MCF 10A (cell line): ENCODE measurements around the gene STIM2. TPM values are rescaled to one million over a fixed set of nuclear protein-coding genes. Genes with fewer than 3 reads are reported as not detected.

Experiments used
- BruUV-seq: library from RNA; stranded (reverse); fragments of 400-500 nt; replicated peaks from 2 replicates; lab custom pipeline; 2021; lab: Mats Ljungman, UMichigan
- CTCF ChIA-PET: fragments of 300-600 bp; sonication (Branson Sonifier 250); formaldehyde crosslinking; extraction: SDS; loops from one replicate; lab custom pipeline; 2021; ENCODE audit warnings: antibody characterized with exemption, inconsistent platforms; lab: Yijun Ruan, JAX
- POLR2A ChIA-PET: fragments of 300-600, 350-650 bp; sonication (Branson Sonifier 250); formaldehyde crosslinking; extraction: SDS; loops from one replicate; lab custom pipeline; 2020; ENCODE audit warnings: antibody characterized with exemption, inconsistent platforms; lab: Yijun Ruan, JAX
- DNase-seq: peaks from one replicate; pipeline ENCODE4 v3.0.0-alpha.2; 2018; ENCODE audit not compliant: unreplicated experiment
- H3K27ac Mint-ChIP-seq: one replicate; pipeline ENCODE4 v1.8.0; 2022; ENCODE audit warnings: mild to moderate bottlenecking, low read depth, mixed read lengths; ENCODE audit not compliant: unreplicated experiment
- H3K27me3 Mint-ChIP-seq: one replicate; pipeline ENCODE4 v1.8.0; 2022; ENCODE audit warnings: mixed read lengths; ENCODE audit not compliant: insufficient read depth, unreplicated experiment
- H3K36me3 Mint-ChIP-seq: one replicate; pipeline ENCODE4 v1.8.0; 2022; ENCODE audit warnings: mild to moderate bottlenecking, moderate library complexity, mixed read lengths; ENCODE audit not compliant: insufficient read depth, unreplicated experiment
- H3K4me1 Mint-ChIP-seq: one replicate; pipeline ENCODE4 v1.8.0; 2022; ENCODE audit warnings: mixed read lengths; ENCODE audit not compliant: insufficient read depth, unreplicated experiment
- H3K4me3 Mint-ChIP-seq: one replicate; pipeline ENCODE4 v1.8.0; 2022; ENCODE audit warnings: mild to moderate bottlenecking, moderate library complexity, mixed read lengths; ENCODE audit not compliant: unreplicated experiment
- H3K9me3 Mint-ChIP-seq: one replicate; pipeline ENCODE4 v1.8.0; 2022; ENCODE audit warnings: mixed read lengths; ENCODE audit not compliant: unreplicated experiment
- CTCF ChIP-seq: fragments of 200-600 bp; IDR thresholded peaks from one replicate; pipeline ENCODE4 v1.8.0; 2022; ENCODE audit warnings: antibody characterized with exemption, mild to moderate bottlenecking; ENCODE audit not compliant: unreplicated experiment
- intact Hi-C: fragments of 100-400 bp; cut with micrococcal nuclease; formaldehyde crosslinking; loops from 2 replicates; pipeline ENCODE4 v1.14.1; 2022
- total RNA-seq: library from RNA; stranded (reverse); gene quantifications from 2 replicates; pipeline ENCODE4 v1.2.3, GENCODE V29; 2022

The STIM2 gene
- total RNA-seq, 1 experiment from 2014 or later = 18.5 TPM

DNA sequence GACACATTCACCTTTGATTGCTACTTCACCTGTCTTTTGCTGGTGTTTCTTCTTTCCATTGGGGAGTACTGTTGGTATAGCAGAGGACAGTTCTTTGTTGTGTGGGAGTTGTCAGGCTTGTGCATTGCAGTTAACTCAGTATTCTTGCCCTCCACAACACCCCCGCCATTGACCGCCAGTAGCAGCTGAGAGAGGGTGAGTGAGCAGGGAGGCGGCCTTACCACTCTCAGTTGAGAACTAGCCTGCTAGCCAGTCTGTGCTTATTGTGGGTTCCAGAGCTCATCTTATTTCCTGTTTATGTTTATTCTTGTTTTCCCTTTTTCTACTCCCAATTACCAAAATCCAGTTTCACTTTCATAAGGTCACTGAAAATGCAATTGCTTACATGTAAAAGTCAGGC lies 52.2 kb downstream of the STIM2 start:
- Mint-ChIP-seq H3K36me3 (no peaks in the 10 kb centered on the region), H3K4me3 (no peak overlapping the region), H3K4me1 (peaks cover 10% of the 10 kb centered on the region), H3K9me3 (no peaks in the 10 kb centered on the region), H3K27ac (no peak overlapping the region), H3K27me3 (no peaks in the 10 kb centered on the region)
- no TSS peak for BruUV-seq
- CTCF ChIA-PET = no interaction called here
- POLR2A ChIA-PET = no interaction called here
- no peak for DNase-seq
- TF ChIP-seq CTCF = no peak
- intact Hi-C loops = no loop called here

GRCh38 chr4:26916195-26916594 lies 55.6 kb downstream of the STIM2 start:
- TF ChIP-seq CTCF = no peak
- POLR2A ChIA-PET = interaction anchor here (0.8 kb wide), 1 partner anchor 35 kb away, joined by 3 read pairs; no protein-coding TSS in a partner anchor

GRCh38 chr4:26930964-26931363 lies 70.3 kb downstream of the STIM2 start:
- no TSS peak for BruUV-seq
- intact Hi-C loops = no loop called here
- Mint-ChIP-seq H3K36me3 (no peaks in the 10 kb centered on the region), H3K27ac (no peak overlapping the region), H3K4me3 (no peak overlapping the region), H3K4me1 (no peaks in the 10 kb centered on the region), H3K9me3 (no peaks in the 10 kb centered on the region), H3K27me3 (no peaks in the 10 kb centered on the region)
- no peak for DNase-seq
- no peak for TF ChIP-seq CTCF
- ChIA-PET CTCF (interaction anchor here (0.6 kb wide), 2 partner anchors 31 to 126 kb away, joined by 3 read pairs; no protein-coding TSS in a partner anchor), POLR2A (interaction anchor here (0.6 to 0.7 kb wide), 2 partner anchors 36 to 69 kb away, joined by 3 read pairs; no protein-coding TSS in a partner anchor)

More at GRCh38 chr4:26916195-26916594, 55.6 kb downstream of the STIM2 start:
- Mint-ChIP-seq H3K4me3 (no peak overlapping the region), H3K36me3 (peaks cover 13% of the 10 kb centered on the region), H3K4me1 (peaks cover 10% of the 10 kb centered on the region), H3K9me3 (no peaks in the 10 kb centered on the region), H3K27me3 (no peaks in the 10 kb centered on the region), H3K27ac (no peak overlapping the region)
- peak; percentile 17 for DNase-seq
- BruUV-seq = no TSS peak
- intact Hi-C loops = no loop called here
- CTCF ChIA-PET = interaction anchor here (0.6 to 1.1 kb wide), 3 partner anchors 14 to 639 kb away, joined by 3 to 7 read pairs (median 5); no protein-coding TSS in a partner anchor

GRCh38 chr4:26931451-26931850 lies 70.8 kb downstream of the STIM2 start:
- no peaks in the 10 kb centered on the region for H3K4me1 Mint-ChIP-seq
- no peaks in the 10 kb centered on the region for H3K36me3 Mint-ChIP-seq
- intact Hi-C loops = no loop called here
- no TSS peak for BruUV-seq
- CTCF ChIA-PET = interaction anchor here (0.6 kb wide), 1 partner anchor 126 kb away, joined by 3 read pairs; no protein-coding TSS in a partner anchor
- H3K27ac Mint-ChIP-seq = no peak overlapping the region
- DNase-seq = no peak
- H3K27me3 Mint-ChIP-seq = no peaks in the 10 kb centered on the region
- no peak for TF ChIP-seq CTCF
- H3K4me3 Mint-ChIP-seq = no peak overlapping the region
- H3K9me3 Mint-ChIP-seq = no peaks in the 10 kb centered on the region
- POLR2A ChIA-PET = no interaction called here
